Osteoblast (primary cell): ENCODE results near the gene MEIS3. TPM values are rescaled to one million over a fixed set of nuclear protein-coding genes. Genes with fewer than 3 reads are reported as not detected.
A peak's percentile ranks its signal among the peaks of the same experiment; 100 is the strongest.

Experiments
- DNase-seq: peaks from one replicate; pipeline ENCODE4 v3.0.0; 2011; ENCODE audit warnings: low spot score, mixed read lengths; ENCODE audit not compliant: insufficient read length; ENCODE audit errors: missing footprints
- H2AFZ ChIP-seq: 2 replicates; pipeline ENCODE4 v1.6.0; 2011; ENCODE audit warnings: mild to moderate bottlenecking, low read length
- H3K27ac ChIP-seq: 2 replicates; pipeline ENCODE4 v1.5.1; 2011; ENCODE audit warnings: mild to moderate bottlenecking, low read depth, low read length, moderate library complexity
- H3K27me3 ChIP-seq: 2 replicates; pipeline ENCODE4 v1.6.0; 2012; ENCODE audit warnings: mild to moderate bottlenecking, control low read depth, inconsistent platforms, low read length, moderate library complexity; ENCODE audit not compliant: insufficient read depth
- H3K36me3 ChIP-seq: 2 replicates; pipeline ENCODE4 v1.5.1; 2011; ENCODE audit warnings: mild to moderate bottlenecking, low read length, control low read depth, moderate library complexity; ENCODE audit not compliant: insufficient read depth
- H3K4me1 ChIP-seq: 2 replicates; pipeline ENCODE4 v1.5.1; 2011; ENCODE audit warnings: mild to moderate bottlenecking, low read length, control low read depth, moderate library complexity; ENCODE audit not compliant: insufficient read depth
- H3K4me2 ChIP-seq: 2 replicates; pipeline ENCODE4 v1.6.0; 2011; ENCODE audit warnings: mild to moderate bottlenecking, low read length; ENCODE audit not compliant: insufficient read depth
- H3K4me3 ChIP-seq: fragments of 200-600 bp; sonication (generic); 3 replicates; pipeline ENCODE4 v1.5.1; 2012; ENCODE audit warnings: mild to moderate bottlenecking, low read length, inconsistent platforms; ENCODE audit not compliant: insufficient read depth
- H3K79me2 ChIP-seq: 2 replicates; pipeline ENCODE4 v1.6.0; 2012; ENCODE audit warnings: mild to moderate bottlenecking, low read length, control low read depth, inconsistent platforms; ENCODE audit not compliant: insufficient read depth
- H3K9me3 ChIP-seq: 2 replicates; pipeline ENCODE4 v1.5.1; 2011; ENCODE audit warnings: low read depth, low read length, control low read depth
- H4K20me1 ChIP-seq: 2 replicates; pipeline ENCODE4 v1.6.0; 2012; ENCODE audit warnings: mild to moderate bottlenecking, low read length, control low read depth; ENCODE audit not compliant: insufficient read depth
- CTCF ChIP-seq: IDR thresholded peaks from 2 replicates; pipeline ENCODE4 v1.5.1; 2011; ENCODE audit warnings: mild to moderate bottlenecking, low read depth, low read length, moderate library complexity; ENCODE audit errors: extremely low read depth
- total RNA-seq: library from RNA; depleted of rRNA; stranded (reverse); fragments of >200 nt; gene quantifications from 2 replicates; pipeline ENCODE4 v1.2.3, GENCODE V29; 2012

MEIS3 gene
- total RNA-seq, 1 donor: 8.3 TPM

- no peak overlapping the region for H3K27ac ChIP-seq
- no peak overlapping the region for H3K4me2 ChIP-seq
- H3K27me3 ChIP-seq: no peaks in the 10 kb centered on the region
- H2AFZ ChIP-seq: no peak overlapping the region
- no peaks in the 10 kb centered on the region for H3K36me3 ChIP-seq
- no peaks in the 10 kb centered on the region for H3K9me3 ChIP-seq
- no peaks in the 10 kb centered on the region for H3K79me2 ChIP-seq
- no peak overlapping the region for H3K4me3 ChIP-seq
- peaks cover 15% of the 10 kb centered on the region for H3K4me1 ChIP-seq
- DNase-seq: no peak
- no peak for TF ChIP-seq CTCF
- H4K20me1 ChIP-seq: peaks cover 5% of the 10 kb centered on the region
Observed at GRCh38 chr19:47432499-47432898, 13.2 kb upstream of the MEIS3 start.

DNA sequence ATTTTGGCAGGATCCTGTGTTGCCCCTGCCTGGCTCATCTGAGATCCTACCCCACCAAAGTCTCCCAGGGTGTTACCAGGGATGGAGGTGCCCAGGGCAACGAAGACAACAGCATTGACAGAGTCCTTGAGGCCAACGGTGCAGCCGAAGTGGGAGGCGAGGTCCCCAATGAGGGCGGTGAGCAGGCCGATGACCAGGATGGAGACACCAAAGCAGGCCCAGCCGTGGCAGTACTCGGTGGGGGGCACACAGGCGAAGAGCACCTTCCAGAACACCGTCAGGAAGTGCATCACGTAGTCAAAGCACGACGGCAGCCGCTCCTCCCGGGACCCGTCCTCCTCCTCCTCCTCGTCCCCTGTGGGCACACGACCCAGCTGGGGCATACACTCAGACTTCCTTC, 12.8 kb upstream of the MEIS3 start:
- Histone ChIP-seq H4K20me1 (peaks cover 5% of the 10 kb centered on the region), H3K36me3 (no peaks in the 10 kb centered on the region), H2AFZ (no peak overlapping the region), H3K27me3 (no peaks in the 10 kb centered on the region), H3K4me3 (no peak overlapping the region), H3K4me1 (peaks cover 17% of the 10 kb centered on the region), H3K79me2 (no peaks in the 10 kb centered on the region), H3K4me2 (no peak overlapping the region), H3K9me3 (no peaks in the 10 kb centered on the region), H3K27ac (no peak overlapping the region)
- TF ChIP-seq CTCF: no peak
- no peak for DNase-seq

GRCh38 chr19:47430041-47430802, 10.9 kb upstream of the MEIS3 start:
- H3K4me2 ChIP-seq: peak overlapping the region; percentile 70
- TF ChIP-seq CTCF: peak; percentile 8
- peaks cover 17% of the 10 kb centered on the region for H3K4me1 ChIP-seq
- H3K36me3 ChIP-seq: no peaks in the 10 kb centered on the region
- peaks cover 5% of the 10 kb centered on the region for H4K20me1 ChIP-seq
- H3K27ac ChIP-seq: no peak overlapping the region
- H3K79me2 ChIP-seq: no peaks in the 10 kb centered on the region
- H3K4me3 ChIP-seq: peak overlapping the region; percentile 64
- H2AFZ ChIP-seq: peak overlapping the region; percentile 91
- H3K9me3 ChIP-seq: no peaks in the 10 kb centered on the region
- DNase-seq: peak; percentile 95
- no peaks in the 10 kb centered on the region for H3K27me3 ChIP-seq

GRCh38 chr19:47429140-47429793, 9.9 kb upstream of the MEIS3 start:
- Histone ChIP-seq H3K79me2 (no peaks in the 10 kb centered on the region), H3K27ac (no peak overlapping the region), H3K27me3 (peaks cover 4% of the 10 kb centered on the region), H2AFZ (no peak overlapping the region), H4K20me1 (peaks cover 5% of the 10 kb centered on the region), H3K4me2 (no peak overlapping the region), H3K4me3 (no peak overlapping the region), H3K9me3 (no peaks in the 10 kb centered on the region), H3K4me1 (peaks cover 17% of the 10 kb centered on the region), H3K36me3 (no peaks in the 10 kb centered on the region)
- no peak for DNase-seq
- no peak for TF ChIP-seq CTCF
